ENCODE results near the gene APP. TPM values are rescaled to one million over a fixed set of nuclear protein-coding genes. Genes with fewer than 3 reads are reported as not detected.

The APP gene
- polyA plus RNA-seq, 1 experiment = 964 TPM

DNA sequence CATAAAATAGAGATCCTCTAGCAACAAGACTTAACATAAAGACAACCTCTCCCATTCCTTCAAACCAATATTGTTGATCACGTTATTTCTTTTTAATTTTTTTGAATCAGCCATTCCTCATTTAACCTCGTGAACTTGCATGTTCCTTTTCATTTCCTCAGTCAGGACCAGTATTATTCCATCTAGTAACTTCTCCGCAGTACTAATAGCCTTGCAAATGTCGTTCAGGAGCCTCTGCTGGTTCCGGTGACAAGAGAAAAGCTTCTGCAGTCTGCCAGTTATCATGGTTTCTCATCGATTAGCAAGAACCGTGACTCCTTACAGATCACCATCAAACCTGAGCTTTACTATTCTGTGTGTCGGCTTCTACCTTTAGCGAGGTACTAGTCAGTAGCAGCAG, 3.0 kb downstream of the APP start:
- TF ChIP-seq, protein P1, sequence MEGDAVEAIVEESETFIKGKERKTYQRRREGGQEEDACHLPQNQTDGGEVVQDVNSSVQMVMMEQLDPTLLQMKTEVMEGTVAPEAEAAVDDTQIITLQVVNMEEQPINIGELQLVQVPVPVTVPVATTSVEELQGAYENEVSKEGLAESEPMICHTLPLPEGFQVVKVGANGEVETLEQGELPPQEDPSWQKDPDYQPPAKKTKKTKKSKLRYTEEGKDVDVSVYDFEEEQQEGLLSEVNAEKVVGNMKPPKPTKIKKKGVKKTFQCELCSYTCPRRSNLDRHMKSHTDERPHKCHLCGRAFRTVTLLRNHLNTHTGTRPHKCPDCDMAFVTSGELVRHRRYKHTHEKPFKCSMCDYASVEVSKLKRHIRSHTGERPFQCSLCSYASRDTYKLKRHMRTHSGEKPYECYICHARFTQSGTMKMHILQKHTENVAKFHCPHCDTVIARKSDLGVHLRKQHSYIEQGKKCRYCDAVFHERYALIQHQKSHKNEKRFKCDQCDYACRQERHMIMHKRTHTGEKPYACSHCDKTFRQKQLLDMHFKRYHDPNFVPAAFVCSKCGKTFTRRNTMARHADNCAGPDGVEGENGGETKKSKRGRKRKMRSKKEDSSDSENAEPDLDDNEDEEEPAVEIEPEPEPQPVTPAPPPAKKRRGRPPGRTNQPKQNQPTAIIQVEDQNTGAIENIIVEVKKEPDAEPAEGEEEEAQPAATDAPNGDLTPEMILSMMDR (IDR thresholded peaks at IDR 0.05; ENCODE audit: insufficient read depth, low read depth, low read length) = no peak
- Histone ChIP-seq H3K4me3 (ENCODE audit: low read depth, low read length) (no peak overlapping the region), H3K27me3 (ENCODE audit: control insufficient read depth, insufficient read depth, low read length) (no peaks in the 10 kb centered on the region), H3K36me3 (ENCODE audit: control insufficient read depth, insufficient read depth, low read length) (no peaks in the 10 kb centered on the region)
- DNase-seq (ENCODE audit: low read depth) = no peak
- CTCF ChIA-PET = interaction anchor here (0.8 to 2.7 kb wide), 7 partner anchors 11 to 549 kb away, joined by 3 to 8 read pairs (median 5); no protein-coding TSS in a partner anchor
- POLR2A ChIA-PET = no interaction called here

DNA sequence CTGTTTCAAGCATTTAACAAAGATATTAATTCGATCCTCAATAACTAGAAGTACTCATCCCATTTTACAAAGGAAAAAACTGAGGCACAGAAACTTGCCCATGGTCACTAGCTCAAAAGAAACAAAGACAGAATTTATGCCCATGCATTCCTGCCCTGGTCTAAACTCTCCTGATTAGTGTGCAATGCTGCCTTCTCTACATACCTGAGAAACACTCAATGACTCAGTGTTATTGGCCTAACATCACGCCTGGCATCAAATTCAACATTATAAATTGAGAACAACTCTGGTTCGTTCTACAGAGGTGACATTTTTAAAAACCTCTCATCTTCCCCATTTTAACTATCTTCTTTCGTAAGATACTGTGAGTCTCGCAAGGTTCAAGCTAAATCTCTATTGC, 5.2 kb downstream of the APP start:
- ChIA-PET CTCF (interaction anchor here (1.1 to 1.3 kb wide), 3 partner anchors 11 to 284 kb away, joined by 3 to 5 read pairs (median 3); no protein-coding TSS in a partner anchor), POLR2A (no interaction called here)

DNA sequence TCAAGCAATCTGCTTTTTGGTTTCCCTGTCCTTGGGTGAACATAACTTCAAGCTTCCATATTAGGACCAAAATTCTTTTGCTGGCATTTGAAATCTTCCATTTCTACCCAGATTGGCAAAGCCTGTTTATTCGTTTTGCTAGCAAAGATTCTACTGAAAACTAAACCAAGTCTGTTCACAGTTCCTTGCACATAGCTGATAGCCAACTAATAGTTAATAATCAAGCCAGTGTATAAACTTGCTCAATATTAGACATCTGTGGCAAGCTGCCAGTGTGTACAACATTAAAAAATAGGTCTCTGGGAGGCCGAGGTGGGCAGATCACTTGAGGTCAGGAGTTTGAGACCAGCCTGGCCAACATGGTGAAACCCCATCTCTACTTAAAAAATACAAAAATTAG, 6.3 kb downstream of the APP start:
- CTCF ChIA-PET = interaction anchor here (0.7 kb wide), 1 partner anchor 256 kb away, joined by 3 read pairs; no protein-coding TSS in a partner anchor
- Histone ChIP-seq H3K36me3 (ENCODE audit: control insufficient read depth, insufficient read depth, low read length) (no peaks in the 10 kb centered on the region), H3K4me3 (ENCODE audit: low read depth, low read length) (no peak overlapping the region), H3K27me3 (ENCODE audit: control insufficient read depth, insufficient read depth, low read length) (no peaks in the 10 kb centered on the region)
- POLR2A ChIA-PET = no interaction called here
- TF ChIP-seq, protein P1 (IDR thresholded peaks at IDR 0.05; ENCODE audit: insufficient read depth, low read depth, low read length) = no peak
- no peak for DNase-seq (ENCODE audit: low read depth)

More for the DNA sequence above, 5.2 kb downstream of the APP start:
- Histone ChIP-seq H3K36me3 (ENCODE audit: control insufficient read depth, insufficient read depth, low read length) (no peaks in the 10 kb centered on the region), H3K4me3 (ENCODE audit: low read depth, low read length) (no peak overlapping the region), H3K27me3 (ENCODE audit: control insufficient read depth, insufficient read depth, low read length) (no peaks in the 10 kb centered on the region)
- TF ChIP-seq, protein P1 (IDR thresholded peaks at IDR 0.05; ENCODE audit: insufficient read depth, low read depth, low read length) = no peak
- no peak for DNase-seq (ENCODE audit: low read depth)

DNA sequence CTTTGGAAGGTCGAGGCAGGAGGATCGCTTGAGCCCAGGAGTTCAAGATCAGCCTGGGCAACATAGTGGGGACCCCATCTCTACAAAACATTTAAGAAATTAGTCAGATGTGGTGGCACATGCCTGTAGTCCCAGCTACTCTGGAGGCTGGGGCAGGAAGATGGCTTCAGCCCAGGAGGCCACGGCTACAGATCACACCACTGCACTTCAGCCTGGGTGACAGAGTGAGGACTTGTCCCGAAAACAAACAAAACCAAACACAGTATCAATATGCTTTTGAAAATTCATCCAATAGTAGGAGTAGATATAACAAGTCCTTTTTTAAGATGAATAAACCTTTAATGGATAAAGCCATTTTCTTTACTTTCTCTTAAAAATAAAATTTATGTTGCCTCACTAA, 8.5 kb downstream of the APP start:
- TF ChIP-seq, protein P1 (IDR thresholded peaks at IDR 0.05; ENCODE audit: insufficient read depth, low read depth, low read length) = no peak
- no peak for DNase-seq (ENCODE audit: low read depth)
- POLR2A ChIA-PET = no interaction called here

DNA sequence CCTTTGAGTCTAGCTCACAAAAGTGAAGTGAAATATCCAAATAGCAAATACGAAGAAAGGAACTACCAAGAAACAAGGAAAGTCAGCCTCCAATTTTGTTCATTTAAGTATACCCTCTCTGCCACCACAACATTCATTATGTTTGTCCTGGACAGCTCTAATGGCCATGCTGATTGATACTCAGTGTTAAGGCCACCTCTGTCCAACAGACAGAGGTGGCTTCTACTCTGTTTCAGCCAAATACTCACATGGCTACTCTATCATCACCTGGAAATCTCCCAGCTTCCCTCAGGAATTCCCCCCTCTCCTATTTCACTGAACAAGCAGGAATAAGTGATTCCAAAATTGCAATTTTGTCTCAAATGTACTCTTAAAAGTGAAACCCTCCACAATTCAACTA, 10.7 kb downstream of the APP start:
- H3K36me3 ChIP-seq (ENCODE audit: control insufficient read depth, insufficient read depth, low read length) = no peaks in the 10 kb centered on the region
- DNase-seq (ENCODE audit: low read depth) = no peak
- POLR2A ChIA-PET = no interaction called here
- H3K27me3 ChIP-seq (ENCODE audit: control insufficient read depth, insufficient read depth, low read length) = no peaks in the 10 kb centered on the region
- H3K4me3 ChIP-seq (ENCODE audit: low read depth, low read length) = no peak overlapping the region
- CTCF ChIA-PET = interaction anchor here (1.1 kb wide), 1 partner anchor 9 kb away, joined by 4 read pairs; no protein-coding TSS in a partner anchor
- TF ChIP-seq, protein P1 (IDR thresholded peaks at IDR 0.05; ENCODE audit: insufficient read depth, low read depth, low read length) = no peak

More for the DNA sequence above, 8.5 kb downstream of the APP start:
- Histone ChIP-seq H3K27me3 (ENCODE audit: control insufficient read depth, insufficient read depth, low read length) (no peaks in the 10 kb centered on the region), H3K36me3 (ENCODE audit: control insufficient read depth, insufficient read depth, low read length) (no peaks in the 10 kb centered on the region), H3K4me3 (ENCODE audit: low read depth, low read length) (no peak overlapping the region)
- CTCF ChIA-PET = no interaction called here

All from BJ (cell line).